IMR-90 (cell line): ENCODE results near the gene OR10H5. TPM values are rescaled to one million over a fixed set of nuclear protein-coding genes. Genes with fewer than 3 reads are reported as not detected.

ENCODE experiments used
- ATAC-seq: fragments of 200-7000 bp; cut with Tn5 transposase; 2 replicates; pipeline ENCODE4 v1.9.1; 2020; ENCODE audit warnings: low read depth, mild to moderate bottlenecking, moderate library complexity
- BruUV-seq: library from RNA; stranded (reverse); fragments of 400-500 nt; replicated peaks from 2 replicates; lab custom pipeline; 2021; lab: Mats Ljungman, UMichigan
- CTCF ChIA-PET: fragments of 300-600 bp; formaldehyde crosslinking; extraction: SDS; loops from one replicate; lab custom pipeline; 2021; ENCODE audit warnings: antibody characterized with exemption; lab: Yijun Ruan, JAX
- POLR2A ChIA-PET: fragments of 300-600 bp; sonication (Branson Sonifier 250); formaldehyde crosslinking; loops from one replicate; lab custom pipeline; 2022; ENCODE audit warnings: antibody characterized with exemption; ENCODE audit not compliant: unreplicated experiment; lab: Charles Lee
- DNase-seq: peaks from one replicate; pipeline ENCODE4 v3.0.0; 2013
- H2AFZ ChIP-seq: replicated peaks from 2 replicates; pipeline ENCODE3; 2013; ENCODE audit warnings: low read length, mild to moderate bottlenecking; ENCODE audit not compliant: poor library complexity
- H2AK5ac ChIP-seq: 2 replicates; pipeline ENCODE4 v1.6.1; 2013; ENCODE audit warnings: low read depth, low read length, inconsistent platforms
- H2AK9ac ChIP-seq: replicated peaks from 2 replicates; pipeline ENCODE3; 2013; ENCODE audit warnings: mild to moderate bottlenecking, low read depth, low read length, moderate library complexity; ENCODE audit not compliant: poor library complexity
- H2BK120ac ChIP-seq: 2 replicates; pipeline ENCODE4 v1.6.1; 2013; ENCODE audit warnings: low read depth, low read length, inconsistent platforms
- H2BK15ac ChIP-seq: 3 replicates; pipeline ENCODE4 v1.6.1; 2013; ENCODE audit warnings: low read depth, low read length, inconsistent platforms
- H2BK20ac ChIP-seq: 2 replicates; pipeline ENCODE4 v1.6.1; 2013; ENCODE audit warnings: low read depth, mild to moderate bottlenecking, inconsistent platforms, low read length, moderate library complexity
- H2BK5ac ChIP-seq: 2 replicates; pipeline ENCODE4 v1.6.1; 2013; ENCODE audit warnings: mild to moderate bottlenecking, low read depth, low read length, inconsistent platforms; ENCODE audit not compliant: poor library complexity, severe bottlenecking
- H3K14ac ChIP-seq: replicated peaks from 2 replicates; pipeline ENCODE4 v1.6.1; 2013; ENCODE audit warnings: low read depth, low read length, inconsistent platforms
- H3K18ac ChIP-seq: 2 replicates; pipeline ENCODE4 v1.6.1; 2013; ENCODE audit warnings: low read depth, low read length, control low read depth
- H3K23ac ChIP-seq: 2 replicates; pipeline ENCODE4 v1.6.1; 2013; ENCODE audit warnings: low read depth, low read length, inconsistent platforms
- H3K27ac ChIP-seq: 2 replicates; pipeline ENCODE4 v1.5.1; 2013; ENCODE audit warnings: mild to moderate bottlenecking, control low read depth, low read length; ENCODE audit not compliant: insufficient read depth
- H3K27me3 ChIP-seq: 2 replicates; pipeline ENCODE4 v1.6.1; 2013; ENCODE audit warnings: low read length; ENCODE audit not compliant: control insufficient read depth, insufficient read depth
- H3K36me3 ChIP-seq: 2 replicates; pipeline ENCODE4 v1.6.1; 2013; ENCODE audit warnings: low read length, mixed read lengths; ENCODE audit not compliant: control insufficient read depth, insufficient read depth
- H3K4ac ChIP-seq: 2 replicates; pipeline ENCODE4 v1.6.1; 2013; ENCODE audit warnings: low read depth, low read length, inconsistent platforms
- H3K4me1 ChIP-seq: 2 replicates; pipeline ENCODE4 v1.6.1; 2013; ENCODE audit warnings: low read length, mixed read lengths; ENCODE audit not compliant: control insufficient read depth, insufficient read depth
- H3K4me2 ChIP-seq: 2 replicates; pipeline ENCODE4 v1.6.1; 2013; ENCODE audit warnings: low read depth, mild to moderate bottlenecking, control low read depth, low read length, moderate library complexity
- H3K4me3 ChIP-seq: 2 replicates; pipeline ENCODE4 v1.5.1; 2013; ENCODE audit warnings: low read depth, mild to moderate bottlenecking, control low read depth, low read length, moderate library complexity; ENCODE audit not compliant: insufficient read depth
- H3K56ac ChIP-seq: 2 replicates; pipeline ENCODE4 v1.6.1; 2013; ENCODE audit warnings: low read length, inconsistent platforms; ENCODE audit not compliant: insufficient read depth; ENCODE audit errors: extremely low read depth
- H3K79me1 ChIP-seq, 2 experiments: 2 replicates each; pipeline ENCODE4 v1.6.1; 2013; ENCODE audit warnings: low read length in 2 of 2, inconsistent platforms in 1 of 2, low read depth in 1 of 2
- H3K9ac ChIP-seq: 2 replicates; pipeline ENCODE4 v1.6.1; 2013; ENCODE audit warnings: low read depth, low read length, control low read depth
- H3K9me1 ChIP-seq: 2 replicates; pipeline ENCODE4 v1.6.1; 2013; ENCODE audit warnings: low read length, inconsistent platforms; ENCODE audit not compliant: insufficient read depth
- H3K9me3 ChIP-seq: 2 replicates; pipeline ENCODE4 v1.6.1; 2013; ENCODE audit warnings: low read length; ENCODE audit not compliant: control insufficient read depth, insufficient read depth
- H4K20me1 ChIP-seq: 2 replicates; pipeline ENCODE4 v1.6.1; 2013; ENCODE audit warnings: low read length, inconsistent platforms; ENCODE audit not compliant: insufficient read depth
- H4K5ac ChIP-seq: 2 replicates; pipeline ENCODE4 v1.6.1; 2013; ENCODE audit warnings: mild to moderate bottlenecking, low read depth, low read length, control low read depth
- H4K8ac ChIP-seq, 2 experiments: 2 replicates each; pipeline ENCODE4 v1.6.1; 2013; ENCODE audit warnings: low read depth in 2 of 2, low read length in 2 of 2, control low read depth in 1 of 2, inconsistent platforms in 1 of 2
- H4K91ac ChIP-seq: 2 replicates; pipeline ENCODE4 v1.6.1; 2013; ENCODE audit warnings: low read depth, low read length, inconsistent platforms; ENCODE audit not compliant: insufficient read depth
- BHLHE40 ChIP-seq: fragments of 150-350 bp; IDR thresholded peaks from 2 replicates; pipeline ENCODE4 v1.6.1; 2016; ENCODE audit warnings: mild to moderate bottlenecking, low read depth, low read length
- CEBPB ChIP-seq: IDR thresholded peaks from 2 replicates; pipeline ENCODE4 v1.6.1; 2012; ENCODE audit warnings: low read depth, low read length, improper control_type of control experiment
- CHD1 ChIP-seq: IDR thresholded peaks from 2 replicates; pipeline ENCODE4 v1.6.1; 2012; ENCODE audit warnings: low read depth, low read length, improper control_type of control experiment
- MAZ ChIP-seq: IDR thresholded peaks from 2 replicates; pipeline ENCODE4 v1.6.1; 2012; ENCODE audit warnings: low read depth, mild to moderate bottlenecking, low read length, improper control_type of control experiment, moderate library complexity, borderline replicate concordance
- RCOR1 ChIP-seq: IDR thresholded peaks from 2 replicates; pipeline ENCODE4 v1.6.1; 2012; ENCODE audit warnings: mild to moderate bottlenecking, low read length, improper control_type of control experiment; ENCODE audit not compliant: insufficient replicate concordance
- SMC3 ChIP-seq: fragments of 150-350 bp; IDR thresholded peaks from 2 replicates; pipeline ENCODE4 v1.6.1; 2016; ENCODE audit warnings: low read depth, mild to moderate bottlenecking, antibody characterized with exemption, low read length, moderate library complexity
- WGBS, 2 experiments: methylation state at CpG; one replicate each; pipeline versions ENCODE4 v1.1.5 to v1.1.7; 2013; ENCODE audit warnings: missing lambda C conversion rate in 2 of 2; ENCODE audit not compliant: insufficient read length in 1 of 2; ENCODE audit errors: extremely low coverage in 2 of 2; 5-methylcytosine and 5-hydroxymethylcytosine counted together
- dilution Hi-C: fragments of 300-500 bp; cut with HindIII; formaldehyde crosslinking; loops from one replicate; pipeline ENCODE4 v1.14.3; 2018; ENCODE audit warnings: low sequenced_read_pairs; ENCODE audit not compliant: unreplicated experiment
- in situ Hi-C: fragments of 300-500 bp; cut with MboI; formaldehyde crosslinking; loops from 3 replicates; pipeline ENCODE4 v1.14.3; 2019; ENCODE audit warnings: low sequenced_read_pairs, inconsistent platforms, mixed read lengths
- intact Hi-C: fragments of 100-400 bp; cut with micrococcal nuclease; formaldehyde crosslinking; loops from 2 replicates; pipeline ENCODE4 v1.10.0; 2022
- polyA plus RNA-seq, 3 experiments: library from polyadenylated mRNA; depleted of rRNA; stranded (reverse); fragments of >200 nt; gene quantifications; 2 replicates each; pipeline ENCODE4 v1.2.3, GENCODE V29; 2012; ENCODE audit warnings: low replicate concordance in 1 of 3
- total RNA-seq: library from RNA; depleted of rRNA; stranded (reverse); fragments of >200 nt; gene quantifications from 2 replicates; pipeline ENCODE4 v1.2.3, GENCODE V29; 2012
- TF ChIP-seq, protein P1 (sequence below): fragments of 150-350 bp; IDR thresholded peaks from 2 replicates; pipeline ENCODE4 v1.6.1; 2017; ENCODE audit warnings: mild to moderate bottlenecking, antibody characterized with exemption, low read length, low read depth

Gene OR10H5
- total and polyA plus RNA-seq, 2 of the 4 experiments (the other 2 are of a cell fraction) = not detected

DNA sequence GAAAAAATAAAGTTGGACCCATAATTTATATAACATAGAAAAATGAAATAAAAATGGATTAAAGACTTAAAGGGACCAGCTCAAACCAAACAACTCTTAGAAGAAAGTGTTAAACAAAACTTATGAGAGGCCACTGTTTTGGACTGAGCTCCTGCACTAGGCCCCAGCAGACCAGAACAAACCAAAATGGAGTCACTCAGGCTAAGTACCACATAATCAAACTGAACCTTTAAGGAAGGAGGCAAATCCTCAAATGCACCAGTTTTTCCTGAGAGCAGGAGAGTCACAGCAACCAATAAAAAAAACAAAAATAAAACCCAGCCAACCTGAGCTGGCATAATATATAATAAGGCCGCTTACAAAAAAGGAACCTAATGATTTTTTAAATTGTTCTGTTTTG lies 38.3 kb downstream of the OR10H5 start:
- Histone ChIP-seq H3K4me1 (no peaks in the 10 kb centered on the region), H4K5ac (no peak overlapping the region), H4K20me1 (no peaks in the 10 kb centered on the region), H3K9me1 (no peaks in the 10 kb centered on the region), H3K23ac (no peak overlapping the region), H2BK20ac (no peak overlapping the region), H3K9ac (no peak overlapping the region), H2BK120ac (no peak overlapping the region), H3K79me1 (no peaks in the 10 kb centered on the region), H3K56ac (no peak overlapping the region), H3K36me3 (no peaks in the 10 kb centered on the region), H3K14ac (no peak overlapping the region), H2AK5ac (no peak overlapping the region), H2BK5ac (no peak overlapping the region), H3K18ac (no peak overlapping the region), H3K27ac (no peak overlapping the region), H3K9me3 (peaks cover under 1% of the 10 kb centered on the region; the same call in 1 of the 2 replicates), H2AK9ac (no peak overlapping the region), H4K8ac (no peak overlapping the region), H3K4ac (no peak overlapping the region), H4K91ac (no peak overlapping the region), H3K27me3 (no peaks in the 10 kb centered on the region), H3K4me3 (no peak overlapping the region), H3K4me2 (no peak overlapping the region), H2AFZ (no peak overlapping the region), H2BK15ac (no peak overlapping the region)
- in situ Hi-C loops = loop anchor here (25.0 kb wide), 1 partner anchor 362 kb away; the partner anchor contains the start of genes AP1M1 and FAM32A
- no CpG with 5 or more reads among the region's 1 CpG for WGBS, 2 experiments
- no peak for TF ChIP-seq MAZ
- TF ChIP-seq BHLHE40 = no peak
- TF ChIP-seq, protein P1, sequence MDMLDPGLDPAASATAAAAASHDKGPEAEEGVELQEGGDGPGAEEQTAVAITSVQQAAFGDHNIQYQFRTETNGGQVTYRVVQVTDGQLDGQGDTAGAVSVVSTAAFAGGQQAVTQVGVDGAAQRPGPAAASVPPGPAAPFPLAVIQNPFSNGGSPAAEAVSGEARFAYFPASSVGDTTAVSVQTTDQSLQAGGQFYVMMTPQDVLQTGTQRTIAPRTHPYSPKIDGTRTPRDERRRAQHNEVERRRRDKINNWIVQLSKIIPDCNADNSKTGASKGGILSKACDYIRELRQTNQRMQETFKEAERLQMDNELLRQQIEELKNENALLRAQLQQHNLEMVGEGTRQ = no peak
- no peak for TF ChIP-seq CHD1
- TF ChIP-seq SMC3 = no peak
- no peak for TF ChIP-seq CEBPB
- TF ChIP-seq RCOR1 = no peak
- ChIA-PET POLR2A (no interaction called here), CTCF (no interaction called here)
- ATAC-seq (no peak), DNase-seq (no peak)
- dilution Hi-C loops = no loop called here
- intact Hi-C loops = no loop called here
- BruUV-seq = no TSS peak
